Upper lobe of left lung (tissue), 6 donors: Measurements from ENCODE around the gene HSD17B11. TPM values are rescaled to one million over a fixed set of nuclear protein-coding genes. Genes with fewer than 3 reads are reported as not detected.
"Not testable (repeated sequence)": the region's sequence is repeated elsewhere in the genome, so short reads cannot be mapped to it uniquely, and the experiment has no call there.

Source experiments
- ATAC-seq, 2 donors: fragments of 200-7000 bp; cut with Tn5 transposase; one replicate each; pipeline ENCODE4 v1.9.1; 2022; ENCODE audit warnings: mild to moderate bottlenecking in 2 of 2, moderate library complexity in 2 of 2; ENCODE audit not compliant: low FRiP score in 2 of 2
- DNase-seq, 2 donors: peaks; one replicate each; pipeline ENCODE4 v3.0.0-alpha.2; 2019 to 2020
- H3K27ac ChIP-seq, 4 donors: fragments of 200-600 bp; sonication (generic); one replicate each; pipeline ENCODE4 v1.5.1; 2016 to 2019
- H3K27me3 ChIP-seq, 4 donors: fragments of 200-600 bp; sonication (generic); one replicate each; pipeline ENCODE4 v1.5.1; 2017 to 2019
- H3K36me3 ChIP-seq, 4 donors: fragments of 200-600 bp; sonication (generic); one replicate each; pipeline ENCODE4 v1.5.1; 2016 to 2019
- H3K4me1 ChIP-seq, 4 donors: fragments of 200-600 bp; sonication (generic); one replicate each; pipeline ENCODE4 v1.5.1; 2018 to 2019
- H3K4me3 ChIP-seq, 4 donors: fragments of 200-600 bp; sonication (generic); one replicate each; pipeline ENCODE4 v1.5.1; 2017 to 2019; ENCODE audit warnings: mild to moderate bottlenecking in 2 of 4, moderate library complexity in 1 of 4
- H3K9me3 ChIP-seq, 4 donors: fragments of 200-600 bp; sonication (generic); one replicate each; pipeline ENCODE4 v1.5.1; 2018 to 2019
- EP300 ChIP-seq, 4 donors: sonication (generic); formaldehyde crosslinking; IDR thresholded peaks; one replicate each; pipeline ENCODE4 v1.5.1; 2017; ENCODE audit warnings: antibody characterized with exemption in 4 of 4, control low read depth in 2 of 4
- POLR2A ChIP-seq, 4 donors: fragments of 450-650 bp; IDR thresholded peaks; one replicate each; pipeline ENCODE4 v1.5.1; 2016 to 2017; ENCODE audit warnings: antibody characterized with exemption in 4 of 4, mild to moderate bottlenecking in 2 of 4
- POLR2AphosphoS5 ChIP-seq, 2 donors: sonication (generic); formaldehyde crosslinking; IDR thresholded peaks; one replicate each; pipeline ENCODE4 v1.5.1; 2017; ENCODE audit warnings: antibody characterized with exemption in 2 of 2
- WGBS, 2 donors: methylation state at CpG; one replicate each; pipeline ENCODE4 v1.1.5; 2017 to 2018; 5-methylcytosine and 5-hydroxymethylcytosine counted together
- total RNA-seq, 6 donors: library from RNA; depleted of rRNA in 4 of 6; stranded (reverse); fragments of >200 nt in 4 of 6; gene quantifications; one replicate each; pipeline versions ENCODE4 v1.1.0 to v1.2.1, GENCODE V29; 2016 to 2021
- TF ChIP-seq, protein P1 (sequence below), 6 experiments: fragments of 450-650 bp in 4 of 6; fragments of 200-600 bp in 2 of 6; sonication (generic) in 2 of 6; IDR thresholded peaks; one replicate each; pipeline ENCODE4 v1.5.1; 2016 to 2019; ENCODE audit warnings: antibody characterized with exemption in 6 of 6
- donor health status: DM: no; HTN: no; CAD: no; lungs with moderate emphysema.
- donor health status: DM: no; HTN: yes; CAD: no; lungs with severe emphysema.

Gene HSD17B11
- total RNA-seq, 6 donors from 2014 or later: 24.4 to 166 (median 93.2) TPM

DNA sequence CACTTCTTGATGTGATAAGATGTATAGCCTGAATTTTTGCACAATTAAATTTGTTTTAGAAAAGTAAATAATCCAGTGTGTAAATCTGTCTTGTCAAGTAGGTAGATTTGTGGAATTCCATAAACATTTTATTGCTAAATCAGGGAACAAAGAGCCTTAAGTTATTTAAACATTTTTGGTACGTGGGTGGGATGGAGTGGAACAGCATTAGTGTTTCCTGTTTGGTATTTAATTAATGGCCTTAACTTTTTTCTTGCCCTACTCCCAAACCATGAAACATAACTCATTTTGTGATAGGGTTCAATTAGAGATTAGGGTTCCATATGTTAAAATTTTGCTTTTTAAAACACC is 36.5 kb upstream of the HSD17B11 start:
- 19 to 32% methylated on average over 1 of the region's 1 CpG for WGBS, 2 donors
- ATAC-seq: no peak
- no peak for DNase-seq
- H3K4me3 ChIP-seq: no peak overlapping the region
- H3K27me3 ChIP-seq: no peaks in the 10 kb centered on the region
- H3K9me3 ChIP-seq: no peaks in the 10 kb centered on the region
- TF ChIP-seq POLR2AphosphoS5 (IDR thresholded peaks at IDR 0.05): no peak
- TF ChIP-seq, protein P1, sequence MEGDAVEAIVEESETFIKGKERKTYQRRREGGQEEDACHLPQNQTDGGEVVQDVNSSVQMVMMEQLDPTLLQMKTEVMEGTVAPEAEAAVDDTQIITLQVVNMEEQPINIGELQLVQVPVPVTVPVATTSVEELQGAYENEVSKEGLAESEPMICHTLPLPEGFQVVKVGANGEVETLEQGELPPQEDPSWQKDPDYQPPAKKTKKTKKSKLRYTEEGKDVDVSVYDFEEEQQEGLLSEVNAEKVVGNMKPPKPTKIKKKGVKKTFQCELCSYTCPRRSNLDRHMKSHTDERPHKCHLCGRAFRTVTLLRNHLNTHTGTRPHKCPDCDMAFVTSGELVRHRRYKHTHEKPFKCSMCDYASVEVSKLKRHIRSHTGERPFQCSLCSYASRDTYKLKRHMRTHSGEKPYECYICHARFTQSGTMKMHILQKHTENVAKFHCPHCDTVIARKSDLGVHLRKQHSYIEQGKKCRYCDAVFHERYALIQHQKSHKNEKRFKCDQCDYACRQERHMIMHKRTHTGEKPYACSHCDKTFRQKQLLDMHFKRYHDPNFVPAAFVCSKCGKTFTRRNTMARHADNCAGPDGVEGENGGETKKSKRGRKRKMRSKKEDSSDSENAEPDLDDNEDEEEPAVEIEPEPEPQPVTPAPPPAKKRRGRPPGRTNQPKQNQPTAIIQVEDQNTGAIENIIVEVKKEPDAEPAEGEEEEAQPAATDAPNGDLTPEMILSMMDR (IDR thresholded peaks at IDR 0.05): no peak
- H3K36me3 ChIP-seq: peaks cover 0 to 2% (median 0%) of the 10 kb centered on the region in 4 donors
- no peak overlapping the region for H3K27ac ChIP-seq
- H3K4me1 ChIP-seq: peaks cover 16 to 31% (median 19%) of the 10 kb centered on the region in 4 donors

DNA sequence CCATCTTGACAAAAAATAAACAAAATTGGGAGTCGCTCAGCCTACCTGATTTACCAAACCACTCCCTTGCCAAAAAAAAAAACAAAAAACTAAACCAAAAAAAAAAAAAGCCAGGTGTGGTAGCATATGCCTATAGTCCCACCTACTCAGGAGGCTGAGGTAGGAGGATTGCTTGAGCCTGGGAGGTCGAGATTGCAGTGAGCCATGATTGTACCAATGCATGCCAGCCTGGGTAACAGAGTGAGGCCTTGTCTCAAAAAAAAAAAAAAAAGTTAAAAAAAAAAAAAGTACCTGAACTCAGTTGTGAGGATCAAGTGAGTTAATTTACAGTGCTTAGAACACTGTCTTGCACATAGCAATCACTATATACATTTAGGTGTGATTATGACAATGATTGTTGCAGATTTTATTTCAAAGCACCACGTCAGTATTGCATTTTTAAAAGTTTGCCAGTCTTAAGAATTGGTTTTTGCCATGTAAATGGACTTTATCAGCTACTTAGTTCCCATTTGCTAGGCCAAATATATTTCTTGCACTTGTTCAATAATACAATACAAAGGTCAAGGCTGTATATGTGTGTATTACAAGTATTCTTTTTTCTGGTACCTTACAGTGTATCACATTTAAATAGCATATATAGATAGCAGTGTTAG is 36.0 kb upstream of the HSD17B11 start:
- H3K36me3 ChIP-seq: peaks cover 0 to 2% (median 0%) of the 10 kb centered on the region in 4 donors
- H3K27me3 ChIP-seq: no peaks in the 10 kb centered on the region
- no peak overlapping the region for H3K4me3 ChIP-seq
- WGBS, 2 donors: 85 to 94% methylated on average over 3 of the region's 3 CpGs
- ATAC-seq: no peak
- peaks cover 16 to 33% (median 19%) of the 10 kb centered on the region in 4 donors for H3K4me1 ChIP-seq
- H3K9me3 ChIP-seq: no peaks in the 10 kb centered on the region
- TF ChIP-seq, protein P1 (IDR thresholded peaks at IDR 0.05): no peak
- no peak for TF ChIP-seq POLR2AphosphoS5 (IDR thresholded peaks at IDR 0.05)
- TF ChIP-seq EP300 (IDR thresholded peaks at IDR 0.05): no peak
- no peak for TF ChIP-seq POLR2A (IDR thresholded peaks at IDR 0.05)
- H3K27ac ChIP-seq: no peak overlapping the region
- DNase-seq: no peak

DNA sequence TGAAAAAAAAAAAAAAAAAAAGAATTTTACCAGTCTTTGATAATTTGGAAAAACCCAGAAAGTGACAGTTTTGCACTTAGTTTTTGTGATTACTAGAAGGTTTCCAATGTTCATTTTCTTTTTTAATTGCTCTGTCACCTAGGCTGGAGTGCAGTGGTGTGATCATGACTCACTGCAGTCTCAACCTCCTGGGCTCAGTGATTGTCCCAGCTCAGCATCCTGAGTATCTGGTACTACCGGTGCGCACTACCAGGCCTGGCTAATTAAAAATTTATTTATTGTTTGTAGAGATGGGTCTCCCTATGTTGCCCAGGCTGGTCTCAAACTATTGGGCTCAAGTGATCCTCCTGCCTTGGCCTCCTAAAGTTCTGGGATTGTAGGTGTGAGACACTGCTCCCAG is 34.7 kb upstream of the HSD17B11 start:
- DNase-seq (no peak), ATAC-seq (no peak)
- peaks cover 0 to 2% (median 0%) of the 10 kb centered on the region in 4 donors for H3K36me3 ChIP-seq
- no peak for TF ChIP-seq POLR2AphosphoS5 (IDR thresholded peaks at IDR 0.05)
- no peak for TF ChIP-seq EP300 (IDR thresholded peaks at IDR 0.05)
- no peak for TF ChIP-seq POLR2A (IDR thresholded peaks at IDR 0.05)
- TF ChIP-seq, protein P1 (IDR thresholded peaks at IDR 0.05): no peak
- no peak overlapping the region for H3K27ac ChIP-seq
- H3K9me3 ChIP-seq: no peaks in the 10 kb centered on the region
- no peaks in the 10 kb centered on the region for H3K27me3 ChIP-seq
- no peak overlapping the region for H3K4me3 ChIP-seq
- WGBS, 2 donors: 90 to 96% methylated on average over 2 of the region's 2 CpGs
- peaks cover 22 to 39% (median 25%) of the 10 kb centered on the region in 4 donors for H3K4me1 ChIP-seq

DNA sequence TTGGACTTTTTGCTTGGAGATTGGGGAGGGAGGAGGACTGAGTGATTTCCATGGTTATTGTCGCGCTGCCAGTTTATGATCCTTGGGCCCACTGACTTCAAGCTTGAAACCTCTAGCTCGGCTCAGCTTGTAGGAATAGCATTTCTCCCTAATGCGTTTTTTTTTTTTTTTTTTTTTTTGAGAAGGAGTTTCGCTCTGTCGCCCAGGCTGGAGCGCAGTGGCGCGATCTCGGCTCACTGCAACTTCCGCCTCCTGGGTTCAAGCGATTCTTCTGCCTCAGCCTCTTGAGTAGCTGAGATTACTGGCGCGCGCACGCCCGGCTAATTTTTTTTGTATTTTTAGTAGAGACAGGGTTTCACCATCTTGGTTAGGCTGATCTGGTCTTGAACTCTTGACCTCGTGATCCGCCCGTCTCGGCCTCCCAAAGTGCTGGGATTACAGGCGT is 33.1 kb upstream of the HSD17B11 start:
- Histone ChIP-seq H3K4me1 (peaks cover 22 to 36% (median 25%) of the 10 kb centered on the region in 4 donors), H3K4me3 (peak overlapping the region in 2 of 4 donors; percentile 62 to 81)
- not testable (repeated sequence) for H3K27me3 ChIP-seq, H3K36me3 ChIP-seq, H3K27ac ChIP-seq, ATAC-seq, H3K9me3 ChIP-seq
- DNase-seq: peak in 1 of 2 donors; percentile 30
- WGBS, 2 donors: 88 to 94% methylated on average over 22 of the region's 22 CpGs

DNA sequence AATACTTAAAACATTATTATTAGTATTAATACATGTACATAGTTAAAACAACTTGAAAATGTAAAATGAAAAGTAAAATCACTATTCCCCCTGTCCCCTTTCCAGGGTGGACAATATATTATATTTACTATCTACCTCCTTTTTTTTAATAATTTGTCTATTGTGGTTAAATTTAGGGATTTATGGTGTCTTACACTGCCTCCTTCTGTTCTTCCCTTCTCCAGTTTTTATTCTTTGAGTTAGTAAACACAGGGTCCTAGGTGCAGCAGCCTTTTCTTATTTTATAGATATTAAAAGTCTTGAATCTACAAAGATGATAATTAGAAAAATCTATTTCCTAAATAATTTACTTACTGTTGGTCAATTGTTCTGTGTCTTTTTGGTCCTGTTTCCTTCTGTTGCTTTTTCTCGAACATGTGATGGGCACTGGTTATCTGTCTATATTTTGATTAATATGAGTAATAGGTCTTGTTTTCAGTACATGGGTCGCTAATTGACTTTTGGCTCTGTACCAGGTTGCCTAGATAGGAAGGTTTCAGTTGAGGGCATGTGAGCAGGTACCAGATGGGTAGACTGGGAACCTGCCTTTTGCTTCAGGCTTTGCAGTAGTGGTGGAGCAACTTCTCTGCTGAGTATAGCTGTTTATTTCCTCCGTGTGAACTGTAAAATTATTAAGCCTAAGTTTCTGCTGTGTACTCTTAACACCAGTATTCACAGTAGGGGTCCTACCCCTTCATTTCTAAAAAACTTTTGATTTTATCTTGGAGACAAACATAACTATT is 32.5 kb upstream of the HSD17B11 start:
- ATAC-seq: no peak
- H3K4me3 ChIP-seq: peak overlapping the region; percentile 62 to 96 (median 80)
- DNase-seq: no peak
- H3K4me1 ChIP-seq: peaks cover 22 to 34% (median 25%) of the 10 kb centered on the region in 4 donors
- no peaks in the 10 kb centered on the region for H3K36me3 ChIP-seq
- WGBS, 2 donors: 12 to 13% methylated on average over 3 of the region's 3 CpGs
- H3K27me3 ChIP-seq: no peaks in the 10 kb centered on the region
- TF ChIP-seq POLR2AphosphoS5 (IDR thresholded peaks at IDR 0.05): no peak
- TF ChIP-seq EP300 (IDR thresholded peaks at IDR 0.05): no peak
- TF ChIP-seq, protein P1 (IDR thresholded peaks at IDR 0.05): no peak
- TF ChIP-seq POLR2A (IDR thresholded peaks at IDR 0.05): no peak
- H3K27ac ChIP-seq: peak overlapping the region in 3 of 4 donors; percentile 91 to 97 (median 94)
- H3K9me3 ChIP-seq: no peaks in the 10 kb centered on the region
